HG02885 (cell line): ENCODE results near the gene CAP2.

ENCODE experiments used
- ATAC-seq: cut with Tn5 transposase; IDR thresholded peaks from one replicate; pipeline ENCODE4 v1.9.1; 2021; ENCODE audit warnings: mild to moderate bottlenecking; ENCODE audit not compliant: unreplicated experiment, poor library complexity

Gene CAP2

DNA sequence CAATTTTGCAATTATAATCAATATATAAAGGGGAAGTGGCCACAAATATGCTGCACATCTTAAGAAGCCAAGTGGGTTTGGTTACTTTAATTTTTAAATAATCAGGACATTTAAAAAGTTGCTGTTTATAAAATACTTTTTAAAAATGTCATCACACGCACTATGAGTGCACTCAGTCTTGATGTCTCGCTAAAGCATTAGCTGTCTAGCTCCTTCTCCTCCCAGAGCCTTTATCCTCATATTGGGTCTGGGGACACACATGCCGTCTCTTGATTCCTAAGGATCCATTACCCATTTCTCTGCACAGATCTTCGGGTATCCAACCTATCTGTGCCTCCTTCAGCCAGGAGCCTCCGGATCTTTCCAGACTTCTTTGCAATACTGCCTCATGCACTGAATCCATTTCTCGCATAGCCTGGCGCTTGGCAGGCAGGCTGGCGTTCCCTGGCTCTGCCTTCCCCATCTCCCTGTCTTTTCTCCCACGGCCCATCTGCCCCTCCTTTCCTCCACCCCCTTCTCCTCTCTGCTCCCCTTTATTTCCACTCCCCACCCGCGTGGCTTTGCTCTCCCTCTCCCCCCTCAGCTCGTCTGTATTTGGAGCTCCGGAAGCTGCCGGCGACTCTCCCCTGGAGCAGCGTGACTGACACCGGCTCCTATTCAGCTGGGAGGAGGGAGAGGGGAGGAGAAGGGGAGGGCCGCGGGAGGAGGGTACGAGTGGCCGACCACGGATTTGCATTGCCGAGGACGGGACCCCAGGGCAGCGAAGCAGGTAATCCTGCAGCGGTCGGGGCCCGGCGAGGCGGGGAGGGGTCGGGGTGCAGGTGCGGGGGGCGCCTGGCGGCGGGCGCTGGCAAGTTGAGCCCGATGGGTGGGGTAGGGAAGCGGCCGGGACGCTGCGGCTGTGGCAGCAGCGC is at the start of gene CAP2:
Gene CAP2 (plus strand): TSS at position 618 of the 914 bp plus-strand sequence. CDS start 27,961 bp downstream, outside the sequence.
- ATAC-seq: no peak

DNA sequence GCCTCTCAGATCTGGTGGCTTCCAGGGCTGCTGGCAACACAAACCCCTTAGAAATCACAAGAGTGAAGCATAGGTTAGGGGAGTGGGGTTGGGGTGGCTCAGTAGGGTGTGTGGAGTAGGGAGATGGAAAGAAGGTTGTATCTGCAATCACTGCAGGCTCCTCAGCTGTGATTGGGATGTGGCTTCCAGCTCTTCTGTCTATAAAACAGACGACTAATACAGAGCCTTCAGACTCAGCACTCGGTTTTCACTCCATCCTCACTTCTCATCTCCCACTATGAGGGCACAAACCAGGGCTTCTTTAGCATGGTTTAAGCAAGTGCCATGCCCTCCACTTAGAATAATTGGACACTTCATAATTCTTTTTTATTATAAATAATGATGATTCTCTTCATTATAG is 46.4 kb upstream of the CAP2 start:
- no peak for ATAC-seq

- ATAC-seq: no peak
Observed at GRCh38 chr6:17349427-17349826, 44.0 kb upstream of the CAP2 start.

GRCh38 chr6:17352302-17352701 is 41.1 kb upstream of the CAP2 start:
- no peak for ATAC-seq

GRCh38 chr6:17353440-17354175 is 39.8 kb upstream of the CAP2 start:
- ATAC-seq: no peak

DNA sequence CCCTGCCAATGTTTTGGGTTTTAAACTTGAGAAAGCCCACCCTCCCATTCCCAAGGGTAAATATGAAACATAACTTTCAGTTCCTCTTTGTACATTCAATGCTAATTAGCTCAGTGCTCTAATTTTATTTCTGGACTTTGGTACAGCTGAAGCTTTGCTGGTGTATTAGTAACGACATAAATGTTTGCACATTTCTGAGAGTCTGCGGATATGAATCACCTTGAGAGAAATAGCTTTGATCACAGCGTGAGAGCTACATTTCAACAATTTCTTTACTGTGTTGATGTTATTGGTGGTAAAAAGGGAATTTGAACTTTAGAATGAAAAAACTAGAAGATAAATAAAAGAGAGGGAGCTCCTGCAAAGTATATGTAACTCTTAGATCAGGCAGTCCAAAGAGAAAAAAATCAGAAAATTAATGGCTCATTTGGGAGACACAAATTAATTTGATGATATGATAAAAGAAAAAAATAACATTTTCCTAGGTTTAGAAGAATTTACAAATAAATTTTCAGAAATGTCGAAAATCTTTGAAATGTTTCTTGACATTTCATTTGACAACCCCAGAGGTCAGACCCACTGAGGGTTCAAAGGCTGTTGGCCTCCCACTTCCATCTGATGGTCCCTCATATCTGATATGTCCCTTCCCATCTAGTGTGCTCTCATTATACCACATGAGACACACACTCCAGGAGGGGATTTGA is 38.5 kb upstream of the CAP2 start:
- ATAC-seq: no peak

DNA sequence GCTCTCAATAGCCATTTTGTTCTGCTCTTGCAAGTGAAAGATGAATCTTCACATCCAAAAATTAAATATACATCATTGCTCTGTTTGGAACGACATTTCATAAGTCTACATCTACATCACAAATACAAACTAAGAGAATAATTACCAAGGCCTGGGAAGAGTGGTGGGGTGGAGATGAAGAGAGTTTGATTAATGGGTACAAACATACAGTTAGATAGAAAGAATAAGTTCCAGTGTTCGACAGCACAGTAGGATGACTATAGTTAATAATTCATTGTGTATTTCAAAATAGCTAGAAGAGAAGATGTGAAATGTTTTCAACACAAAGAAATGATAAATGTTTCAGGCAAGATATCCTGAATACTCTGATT is 38.0 kb upstream of the CAP2 start:
- ATAC-seq: no peak

DNA sequence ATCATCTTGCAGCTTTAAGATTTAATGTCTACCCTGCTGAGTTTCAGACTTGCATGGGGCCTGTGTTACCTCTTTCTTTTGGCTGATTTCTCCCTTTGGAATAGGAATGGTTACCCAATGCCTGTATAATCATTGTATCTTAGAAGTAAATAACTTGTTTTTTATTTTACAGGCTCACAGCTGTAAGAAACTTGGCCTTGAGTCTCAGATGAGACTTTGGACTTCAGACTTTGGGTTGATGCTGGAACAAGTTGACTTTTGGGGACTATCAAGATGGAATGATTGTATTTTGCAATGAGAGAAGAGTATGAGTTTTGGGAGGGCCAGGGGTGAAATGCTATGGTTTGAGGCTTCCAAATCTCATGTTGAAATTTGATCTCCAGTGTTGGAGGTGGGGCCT is 34.9 kb upstream of the CAP2 start:
- no peak for ATAC-seq

DNA sequence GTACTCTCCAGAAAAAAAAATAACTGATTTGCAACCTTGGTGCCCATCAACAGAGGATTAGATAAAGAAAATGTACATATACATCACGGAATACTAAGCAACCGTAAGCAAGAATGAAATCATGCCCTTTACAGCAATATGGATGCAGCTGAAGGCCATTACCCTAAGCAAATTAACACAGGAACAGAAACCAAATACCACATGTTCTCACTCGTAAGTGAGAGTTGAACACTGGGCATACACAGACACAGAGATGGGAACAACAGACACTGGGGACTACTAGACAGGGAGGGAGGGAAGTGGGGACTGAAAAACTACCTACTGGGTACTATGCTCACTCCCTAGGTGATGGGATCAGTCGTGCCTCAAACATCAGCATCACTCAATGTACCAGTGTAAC is 32.8 kb upstream of the CAP2 start:
- ATAC-seq: no peak

DNA sequence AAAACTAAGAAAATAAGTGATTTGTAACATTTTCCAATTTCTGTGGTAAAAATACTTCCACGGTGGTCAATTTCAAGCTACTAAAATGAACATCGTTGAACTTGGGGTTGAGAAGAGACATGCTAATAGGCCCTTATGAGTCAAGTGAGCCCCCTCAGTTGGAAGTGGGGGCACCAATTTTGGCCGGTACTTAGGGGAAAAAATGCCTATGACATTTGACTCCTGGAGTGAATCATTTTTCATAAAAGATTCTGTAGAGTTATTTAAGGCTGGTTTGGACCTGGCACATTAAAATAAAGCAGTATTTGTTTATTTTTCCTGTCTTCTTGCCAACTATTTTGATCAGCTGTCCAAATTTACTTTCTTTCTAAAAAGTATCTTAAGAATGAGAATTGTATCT is 32.4 kb upstream of the CAP2 start:
- ATAC-seq: no peak

GRCh38 chr6:17365961-17366360 is 27.4 kb upstream of the CAP2 start:
- no peak for ATAC-seq

DNA sequence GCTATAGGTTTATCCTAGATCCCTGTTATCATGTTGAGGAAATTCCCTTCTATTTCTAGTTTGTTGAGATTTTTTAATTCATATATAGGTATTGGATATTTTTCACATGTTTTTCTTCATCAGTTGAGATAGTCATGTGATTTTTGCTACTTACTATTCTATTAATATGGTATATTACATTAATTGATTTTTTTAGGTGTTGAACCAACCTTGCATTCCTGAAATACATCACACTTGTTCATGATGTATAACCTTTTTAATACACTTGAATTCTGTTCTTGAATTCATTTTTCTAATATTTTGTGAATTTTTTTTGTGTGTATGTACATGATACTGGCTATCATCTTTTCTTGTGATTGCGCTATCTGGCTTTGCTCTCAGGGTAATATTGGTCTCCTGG is 25.5 kb upstream of the CAP2 start:
- ATAC-seq: no peak

DNA sequence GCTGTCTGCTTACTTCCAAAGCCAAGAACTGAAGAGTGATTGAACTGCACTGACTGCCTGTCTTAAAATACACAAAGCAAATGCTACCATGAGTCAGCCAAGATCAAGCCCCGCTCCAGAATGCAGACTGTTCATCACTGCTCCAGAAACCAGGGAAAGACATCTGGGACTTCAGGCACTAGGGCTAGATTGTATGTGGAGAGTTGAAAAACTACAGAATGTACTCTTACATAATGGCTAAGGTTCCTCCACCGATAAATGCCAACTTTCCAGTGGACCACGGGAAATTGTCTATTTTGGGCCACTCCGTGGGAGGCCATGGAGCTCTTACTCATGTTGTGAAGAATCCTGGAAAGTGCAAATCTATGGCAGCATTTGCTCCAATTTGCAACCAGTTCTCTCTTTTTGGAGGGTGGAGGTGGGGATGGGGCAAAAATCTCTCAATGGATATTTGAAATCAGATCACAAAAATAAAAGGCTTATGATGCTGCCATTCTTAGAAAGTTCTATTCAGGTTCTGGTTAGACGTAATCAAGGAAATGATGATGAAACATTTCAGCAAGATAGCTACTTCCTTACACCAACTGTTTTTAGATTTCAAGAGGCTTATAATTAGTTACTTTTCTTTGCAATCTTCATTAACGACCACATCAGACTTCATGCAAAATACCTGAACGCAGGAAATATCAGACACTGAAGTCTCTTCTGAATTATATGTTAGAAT is 11.8 kb upstream of the CAP2 start:
- ATAC-seq: no peak

- ATAC-seq: no peak
Observed at GRCh38 chr6:17385660-17386059, 7.7 kb upstream of the CAP2 start.

GRCh38 chr6:17388365-17388764 is 5.0 kb upstream of the CAP2 start:
- ATAC-seq: no peak

- ATAC-seq: no peak
Observed at GRCh38 chr6:17389274-17389847, 4.0 kb upstream of the CAP2 start.

GRCh38 chr6:17390276-17390675 is 3.1 kb upstream of the CAP2 start:
- ATAC-seq: no peak

DNA sequence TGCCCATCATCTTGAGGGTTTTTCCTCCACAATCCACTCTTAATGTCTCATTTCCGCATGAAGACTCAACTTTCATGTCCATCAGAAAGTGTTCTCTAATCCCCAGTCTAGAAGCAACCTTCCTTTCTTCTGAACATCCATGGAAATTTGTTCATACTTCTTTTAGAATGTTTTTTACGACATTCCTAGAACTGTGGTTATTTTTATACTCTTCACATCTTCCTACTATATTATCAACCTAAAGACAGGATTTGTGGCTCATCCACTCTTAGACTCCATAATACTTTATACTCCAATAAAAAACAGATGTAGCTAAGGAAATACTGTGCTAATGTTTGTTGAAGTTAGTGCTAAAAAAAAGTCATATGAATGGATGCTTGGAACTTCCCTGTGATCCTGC is 1.4 kb upstream of the CAP2 start:
- no peak for ATAC-seq

GRCh38 chr6:17393892-17394631 is 667 bp downstream of the CAP2 start:
- ATAC-seq: no peak
